SK-N-MC (cell line): ENCODE results near the gene SMAD4.

Experiments used
- DNase-seq: peaks from one replicate; pipeline ENCODE4 v3.0.0-alpha.2; 2011; ENCODE audit warnings: low read depth, low spot score
- H3K27ac ChIP-seq: fragments of 200-600 bp; sonication (generic); 2 replicates; pipeline ENCODE4 v1.5.1; 2016; ENCODE audit warnings: mixed run types
- H3K36me3 ChIP-seq: fragments of 200-600 bp; sonication (generic); 2 replicates; pipeline ENCODE4 v1.6.1; 2017; ENCODE audit warnings: antibody characterized with exemption, low read length, mixed read lengths; ENCODE audit not compliant: insufficient read depth
- H3K4me3 ChIP-seq: fragments of 200-600 bp; sonication (generic); 2 replicates; pipeline ENCODE4 v1.5.1; 2016
- H3K9ac ChIP-seq: fragments of 200-600 bp; sonication (generic); 2 replicates; pipeline ENCODE4 v1.8.0; 2017; ENCODE audit warnings: mixed run types, mixed read lengths; ENCODE audit not compliant: insufficient read length
- H3K9me3 ChIP-seq: fragments of 200-600 bp; sonication (generic); 2 replicates; pipeline ENCODE4 v1.6.1; 2017; ENCODE audit warnings: low read depth, mild to moderate bottlenecking, antibody characterized with exemption, low read length, moderate library complexity, mixed read lengths
- EZH2 ChIP-seq: fragments of 200-600 bp; sonication (generic); IDR thresholded peaks from one replicate; pipeline ENCODE4 v1.6.1; 2017; ENCODE audit warnings: antibody characterized with exemption
- FOXP2 ChIP-seq: optimal IDR thresholded peaks from 2 replicates; pipeline ENCODE3; 2011; ENCODE audit warnings: mild to moderate bottlenecking, moderate library complexity; ENCODE audit not compliant: insufficient read depth; ENCODE audit errors: extremely low read length, control extremely low read depth
- POLR2AphosphoS5 ChIP-seq: IDR thresholded peaks from 2 replicates; pipeline ENCODE4 v1.6.1; 2012; ENCODE audit warnings: mild to moderate bottlenecking, low read depth, low read length, borderline replicate concordance

The SMAD4 gene

DNA sequence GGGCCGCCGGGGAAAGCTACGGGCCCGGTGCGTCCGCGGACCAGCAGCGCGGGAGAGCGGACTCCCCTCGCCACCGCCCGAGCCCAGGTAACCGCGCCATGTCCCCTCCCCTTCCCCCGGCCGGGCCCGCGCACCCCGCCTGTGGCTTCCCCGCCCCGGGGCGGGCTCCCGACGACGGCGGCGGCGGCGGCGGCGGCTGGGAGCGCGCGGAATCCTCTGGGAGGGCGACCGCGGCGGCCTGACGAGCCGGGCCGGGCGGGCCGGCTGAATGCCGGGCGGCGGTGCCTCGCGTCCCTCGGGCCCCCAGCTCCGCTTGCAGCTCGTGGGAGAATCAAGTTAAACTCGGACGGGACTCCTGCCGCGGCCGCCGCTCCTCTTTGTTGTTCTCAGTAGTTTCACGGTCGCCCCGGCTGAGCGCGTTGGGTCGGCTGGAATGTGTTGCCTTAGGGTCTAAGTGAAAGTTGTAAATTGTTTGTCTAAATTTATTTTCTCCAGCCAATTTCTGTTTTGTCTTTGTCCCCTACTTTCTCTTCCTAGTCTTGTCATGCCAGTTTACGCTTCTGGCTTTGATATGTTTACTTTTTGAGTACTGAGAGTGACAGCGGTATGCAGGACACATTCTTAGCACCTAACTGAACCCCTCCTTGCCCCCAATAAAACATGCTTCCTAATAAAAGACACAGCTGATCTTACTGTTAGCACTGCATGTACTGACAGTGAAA, 685 bp downstream of the SMAD4 start:
- DNase-seq = no peak
- TF ChIP-seq POLR2AphosphoS5 (no peak), EZH2 (no peak), FOXP2 (no peak)
- Histone ChIP-seq H3K9ac (peak overlapping the region; percentile 85), H3K4me3 (peak overlapping the region; percentile 89), H3K27ac (0 out of 2 replicates have a peak overlapping the region, but pooled peaks have one; percentile 67), H3K36me3 (peaks cover 13% of the 10 kb centered on the region), H3K9me3 (no peaks in the 10 kb centered on the region)

DNA sequence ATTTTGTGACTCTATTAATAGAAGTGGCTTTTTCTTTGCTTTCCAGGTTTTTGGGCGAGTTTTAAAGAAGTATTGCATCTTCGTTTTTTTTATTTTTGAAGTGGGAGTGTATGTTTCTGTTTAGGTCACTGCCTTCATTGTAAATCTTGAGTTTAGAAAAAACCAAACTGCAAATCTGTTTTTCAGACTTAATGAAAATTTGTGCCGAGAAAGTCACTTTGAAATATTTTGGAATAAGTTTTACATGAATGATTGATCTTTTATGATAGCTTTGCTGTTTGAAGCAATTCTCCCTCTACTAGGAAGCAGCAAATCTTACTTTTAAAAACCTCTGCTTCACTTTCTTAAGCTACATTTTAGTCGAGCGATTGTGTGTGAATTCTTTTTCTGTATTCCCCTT, 2.2 kb downstream of the SMAD4 start:
- H3K9ac ChIP-seq = peak overlapping the region; percentile 85
- no peak overlapping the region for H3K27ac ChIP-seq
- H3K4me3 ChIP-seq = peak overlapping the region; percentile 89
- DNase-seq = no peak
- TF ChIP-seq POLR2AphosphoS5 (no peak), EZH2 (no peak), FOXP2 (no peak)
- no peaks in the 10 kb centered on the region for H3K9me3 ChIP-seq
- peaks cover 11% of the 10 kb centered on the region for H3K36me3 ChIP-seq

DNA sequence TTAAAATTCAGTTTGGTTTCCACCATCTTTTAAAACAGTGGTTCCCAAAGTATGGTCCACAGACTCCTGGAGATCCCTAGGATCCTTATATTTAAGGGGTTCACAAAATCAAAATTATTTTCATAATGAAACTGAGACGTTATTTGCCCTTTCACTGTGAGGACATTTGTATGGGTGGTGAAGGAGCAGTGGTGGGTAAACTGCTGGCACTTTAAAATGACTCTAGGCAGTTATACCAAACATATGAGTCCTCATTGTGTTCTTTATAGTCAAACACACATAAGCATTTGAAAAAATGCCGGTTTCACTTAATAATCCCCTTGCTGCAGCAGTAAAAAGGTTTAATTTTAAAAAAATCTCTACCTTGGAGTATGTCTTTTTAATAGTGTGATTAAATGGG, 7.2 kb downstream of the SMAD4 start:
- TF ChIP-seq FOXP2 = no peak
- TF ChIP-seq EZH2 = no peak
- Histone ChIP-seq H3K27ac (peak overlapping the region; percentile 46; the same call in 1 of the 2 replicates), H3K9ac (no peak overlapping the region), H3K36me3 (peaks cover 11% of the 10 kb centered on the region), H3K4me3 (no peak overlapping the region), H3K9me3 (no peaks in the 10 kb centered on the region)
- DNase-seq = no peak

DNA sequence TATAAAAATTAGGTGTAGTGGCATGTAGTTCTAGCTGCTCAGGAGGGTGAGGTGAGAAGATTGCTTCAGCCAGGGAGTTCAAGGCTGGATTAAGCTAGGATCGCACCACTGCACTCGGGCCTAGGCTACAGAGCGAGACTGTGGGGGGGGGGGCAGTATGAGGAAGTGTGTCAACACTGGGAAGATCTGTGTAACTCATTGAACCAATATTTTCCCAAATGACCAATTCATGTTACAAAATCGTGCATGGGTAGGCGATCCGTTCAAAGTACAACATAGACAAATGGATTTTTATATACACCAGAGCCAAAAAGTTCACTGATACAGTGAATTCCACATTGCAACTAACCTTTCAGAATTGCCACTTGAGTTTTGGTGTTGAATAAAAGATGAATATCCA, 8.1 kb downstream of the SMAD4 start:
- Histone ChIP-seq H3K36me3 (peaks cover 7% of the 10 kb centered on the region), H3K9ac (no peak overlapping the region), H3K9me3 (no peaks in the 10 kb centered on the region), H3K27ac (no peak overlapping the region; the same call in 1 of the 2 replicates), H3K4me3 (no peak overlapping the region)
- no peak for TF ChIP-seq FOXP2
- TF ChIP-seq EZH2 = no peak
- TF ChIP-seq POLR2AphosphoS5 = no peak
- DNase-seq = no peak

DNA sequence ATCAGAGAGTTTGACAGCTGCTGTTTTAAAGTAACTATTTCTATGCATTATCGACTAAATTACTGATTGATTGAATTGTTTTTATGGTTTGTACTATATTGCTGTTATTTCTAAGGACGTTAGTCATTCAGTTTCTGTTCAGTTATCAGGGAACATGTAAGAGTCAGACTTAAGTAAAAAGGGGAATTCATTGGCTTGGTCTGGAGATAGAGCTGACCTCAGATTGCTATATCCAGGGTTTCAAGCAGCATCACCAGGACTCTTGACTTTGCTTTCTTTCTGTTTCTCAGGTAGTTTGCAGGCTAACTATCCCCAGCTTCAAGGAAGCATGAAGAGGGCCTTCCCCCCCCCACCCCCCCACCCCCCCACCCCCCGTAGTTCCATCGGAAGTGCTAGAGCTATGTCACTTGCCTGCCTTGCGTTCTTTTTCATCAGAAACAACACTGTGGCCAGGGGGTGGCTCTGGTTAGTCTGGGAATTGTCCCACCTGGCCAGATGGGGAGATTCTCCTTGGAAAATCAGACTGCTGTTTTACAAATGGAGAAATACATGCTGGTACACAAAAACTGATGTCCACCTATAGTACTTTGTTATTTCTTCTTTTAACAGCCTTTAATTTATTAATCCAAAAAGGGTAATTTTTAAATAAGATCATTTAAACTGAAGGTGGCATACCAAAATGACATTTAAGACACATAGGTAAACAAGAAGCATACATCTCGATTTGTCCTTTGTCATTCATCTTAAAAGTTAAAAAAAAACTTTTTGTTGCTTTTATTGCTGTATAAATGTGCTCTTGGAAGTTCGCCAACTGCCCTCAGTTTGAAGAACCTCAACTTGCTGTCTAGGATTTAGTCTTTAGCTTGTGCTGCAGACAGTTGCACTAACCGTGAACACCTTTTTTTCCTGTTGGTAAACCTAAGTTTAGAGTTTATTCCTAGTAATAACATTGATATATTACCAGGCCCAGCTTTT, 9.4 kb downstream of the SMAD4 start:
- TF ChIP-seq FOXP2 = no peak
- TF ChIP-seq EZH2 = no peak
- no peak for TF ChIP-seq POLR2AphosphoS5
- Histone ChIP-seq H3K9me3 (no peaks in the 10 kb centered on the region), H3K4me3 (no peak overlapping the region), H3K36me3 (no peaks in the 10 kb centered on the region; the same call in 1 of the 2 replicates), H3K9ac (no peak overlapping the region), H3K27ac (no peak overlapping the region)
- no peak for DNase-seq

DNA sequence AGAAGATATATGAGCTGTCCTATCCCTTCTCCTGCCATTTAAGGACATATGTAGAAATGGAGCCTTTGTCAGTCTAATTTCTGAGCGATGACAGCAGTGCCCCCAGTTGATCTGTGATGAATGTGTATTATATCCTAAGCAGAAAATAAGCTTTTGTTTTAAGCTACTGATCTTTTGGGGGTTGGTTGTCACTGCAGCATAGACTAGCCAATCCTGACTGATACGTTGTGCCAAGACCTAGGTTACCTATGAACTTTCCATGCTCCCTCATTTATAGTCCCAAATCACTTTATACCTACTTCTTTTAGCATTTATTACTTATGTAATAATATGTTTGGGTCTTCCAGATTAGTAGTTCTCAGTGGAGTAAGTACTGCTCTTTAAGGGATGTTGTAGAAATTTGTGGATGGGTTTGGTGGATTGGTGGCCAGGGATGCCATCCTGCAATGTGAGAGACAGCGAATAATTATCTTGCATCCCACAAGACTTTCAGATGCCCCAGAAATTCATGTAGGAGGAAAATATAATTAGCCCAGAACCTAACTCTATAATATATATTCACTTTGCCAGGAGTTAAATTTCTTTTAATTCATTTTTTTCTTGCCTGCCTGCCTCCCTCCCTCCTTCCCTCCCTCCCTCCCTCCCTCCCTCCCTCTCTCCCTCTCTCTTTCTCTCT, 11.8 kb downstream of the SMAD4 start:
- Histone ChIP-seq H3K9me3 (no peaks in the 10 kb centered on the region), H3K9ac (no peak overlapping the region), H3K27ac (no peak overlapping the region), H3K36me3 (peaks cover 1% of the 10 kb centered on the region), H3K4me3 (no peak overlapping the region)
- TF ChIP-seq POLR2AphosphoS5 (no peak), FOXP2 (no peak), EZH2 (no peak)
- DNase-seq = no peak

DNA sequence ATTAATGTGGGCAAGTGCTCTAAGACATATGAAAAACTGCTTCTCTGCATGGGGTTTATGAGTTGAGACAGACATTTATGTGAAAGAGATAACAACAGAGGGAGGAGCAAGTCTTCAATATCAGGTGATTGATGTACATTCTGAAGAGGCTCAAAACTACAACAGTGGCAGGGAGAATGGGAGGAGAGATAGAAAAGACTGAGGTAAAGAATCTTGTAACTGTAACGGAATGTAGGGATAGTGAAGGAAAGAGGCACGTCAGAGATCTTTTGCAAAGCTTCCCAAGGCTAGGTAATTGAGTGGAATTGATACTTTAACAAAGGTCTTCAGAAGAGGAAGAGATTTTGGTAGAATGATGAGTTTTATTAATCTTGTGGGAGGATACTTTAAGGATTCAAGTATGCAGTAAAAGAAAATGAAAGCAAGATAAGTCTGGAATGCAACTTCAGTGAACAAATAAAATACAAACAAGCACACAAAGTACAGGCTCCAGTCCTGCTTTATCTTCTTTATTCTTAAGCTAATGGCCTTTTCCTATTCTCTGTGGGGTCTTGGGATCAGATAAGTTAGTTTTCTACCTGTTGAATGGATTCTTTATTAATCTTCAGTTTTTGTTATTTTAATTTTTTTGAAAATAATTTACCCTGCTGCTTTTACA, 15.0 kb downstream of the SMAD4 start:
- Histone ChIP-seq H3K27ac (no peak overlapping the region), H3K9me3 (no peaks in the 10 kb centered on the region), H3K36me3 (peaks cover 21% of the 10 kb centered on the region), H3K4me3 (no peak overlapping the region), H3K9ac (no peak overlapping the region)
- no peak for DNase-seq
- TF ChIP-seq POLR2AphosphoS5 (no peak), FOXP2 (no peak), EZH2 (no peak)

DNA sequence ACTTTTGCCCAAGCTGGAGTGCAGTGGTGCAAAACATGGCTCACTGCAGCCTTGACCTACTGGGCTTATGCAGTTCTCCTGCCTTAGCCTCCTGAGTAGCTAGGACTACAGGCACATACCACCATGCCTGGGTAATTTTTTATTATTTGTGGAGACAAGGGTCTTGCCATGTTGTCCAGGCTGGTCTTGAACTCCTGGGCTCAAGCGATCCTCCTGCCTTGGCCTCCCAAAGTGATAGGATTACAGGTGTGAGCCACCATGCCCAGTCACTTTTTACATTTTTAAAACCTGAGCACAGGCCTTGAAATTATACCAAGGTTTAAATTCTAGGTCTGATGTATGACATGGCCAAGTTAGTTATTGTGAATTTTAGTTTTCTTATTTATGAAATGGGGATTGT, 18.2 kb downstream of the SMAD4 start:
- no peak overlapping the region for H3K4me3 ChIP-seq
- H3K27ac ChIP-seq = no peak overlapping the region
- H3K36me3 ChIP-seq = peaks cover 25% of the 10 kb centered on the region
- DNase-seq = no peak
- H3K9ac ChIP-seq = no peak overlapping the region
- no peaks in the 10 kb centered on the region for H3K9me3 ChIP-seq
- TF ChIP-seq POLR2AphosphoS5 (no peak), FOXP2 (no peak), EZH2 (no peak)
